DOHH2 (cell line): ENCODE data around the gene NAPB.

Source experiments
- EZH2phosphoT487 ChIP-seq: fragments of 200-600 bp; sonication (generic); IDR thresholded peaks from 2 replicates; pipeline ENCODE4 v1.6.1; 2017; ENCODE audit warnings: borderline replicate concordance, mild to moderate bottlenecking, antibody characterized with exemption, low read length, moderate library complexity, mixed read lengths
- TF ChIP-seq, protein P1 (sequence below): fragments of 200-600 bp; sonication (generic); IDR thresholded peaks from one replicate; pipeline ENCODE4 v1.5.1; 2014; ENCODE audit warnings: antibody characterized with exemption, mild to moderate bottlenecking, low read depth, low read length; ENCODE audit not compliant: poor library complexity, severe bottlenecking

DNA sequence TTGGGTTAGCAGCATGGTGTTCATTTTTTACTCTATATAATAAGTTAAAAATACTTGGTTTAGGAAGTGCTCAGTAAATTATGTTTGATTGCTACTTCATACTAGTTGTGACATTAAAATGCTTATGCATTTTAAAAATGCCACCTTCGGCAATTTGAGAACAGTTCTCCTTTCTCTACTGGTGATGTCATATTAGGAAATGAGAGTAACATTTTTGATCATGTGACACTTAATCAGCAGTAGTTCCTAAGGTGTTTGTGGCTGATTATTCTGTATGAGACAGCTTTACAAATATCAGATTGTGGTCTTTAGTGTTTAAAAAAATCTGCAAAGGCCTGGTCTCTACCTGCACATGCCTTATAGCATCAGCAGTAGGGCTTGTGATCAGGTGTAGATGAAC, 54.9 kb downstream of the NAPB start:
- no peak for TF ChIP-seq EZH2phosphoT487
- TF ChIP-seq, protein P1, sequence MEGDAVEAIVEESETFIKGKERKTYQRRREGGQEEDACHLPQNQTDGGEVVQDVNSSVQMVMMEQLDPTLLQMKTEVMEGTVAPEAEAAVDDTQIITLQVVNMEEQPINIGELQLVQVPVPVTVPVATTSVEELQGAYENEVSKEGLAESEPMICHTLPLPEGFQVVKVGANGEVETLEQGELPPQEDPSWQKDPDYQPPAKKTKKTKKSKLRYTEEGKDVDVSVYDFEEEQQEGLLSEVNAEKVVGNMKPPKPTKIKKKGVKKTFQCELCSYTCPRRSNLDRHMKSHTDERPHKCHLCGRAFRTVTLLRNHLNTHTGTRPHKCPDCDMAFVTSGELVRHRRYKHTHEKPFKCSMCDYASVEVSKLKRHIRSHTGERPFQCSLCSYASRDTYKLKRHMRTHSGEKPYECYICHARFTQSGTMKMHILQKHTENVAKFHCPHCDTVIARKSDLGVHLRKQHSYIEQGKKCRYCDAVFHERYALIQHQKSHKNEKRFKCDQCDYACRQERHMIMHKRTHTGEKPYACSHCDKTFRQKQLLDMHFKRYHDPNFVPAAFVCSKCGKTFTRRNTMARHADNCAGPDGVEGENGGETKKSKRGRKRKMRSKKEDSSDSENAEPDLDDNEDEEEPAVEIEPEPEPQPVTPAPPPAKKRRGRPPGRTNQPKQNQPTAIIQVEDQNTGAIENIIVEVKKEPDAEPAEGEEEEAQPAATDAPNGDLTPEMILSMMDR, result no peak
